ENCODE data around the gene NDUFB10. TPM values are rescaled to one million over a fixed set of nuclear protein-coding genes. Genes with fewer than 3 reads are reported as not detected.

NDUFB10 gene
- total RNA-seq, 4 donors from 2014 or later, result 249 to 381 (median 295) TPM

GRCh38 chr16:1978476-1979120, 19.3 kb downstream of the NDUFB10 start:
- Histone ChIP-seq H3K36me3 (peaks cover 51 to 55% (median 53%) of the 10 kb centered on the region in 4 donors), H3K4me1 (peaks cover 23 to 43% (median 31%) of the 10 kb centered on the region in 4 donors), H3K27ac (replicated peaks in 1 of 4) (no peak overlapping the region), H3K27me3 (peaks cover 0 to 96% (median 47%) of the 10 kb centered on the region in 4 donors), H3K4me3 (no peak overlapping the region), H3K9me3 (no peaks in the 10 kb centered on the region)
- 79% methylated on average over 25 of the region's 37 CpGs for WGBS
- DNase-seq (ENCODE audit: extremely low spot score), result no peak
- intact Hi-C loops (cut with DNase I), result no loop called here
- TF ChIP-seq POLR2AphosphoS5 (IDR thresholded peaks at IDR 0.05) (no peak), CTCF (IDR thresholded peaks at IDR 0.05) (no peak), EP300 (IDR thresholded peaks at IDR 0.05) (no peak), POLR2A (IDR thresholded peaks at IDR 0.05; ENCODE audit: low read depth) (no peak)

DNA sequence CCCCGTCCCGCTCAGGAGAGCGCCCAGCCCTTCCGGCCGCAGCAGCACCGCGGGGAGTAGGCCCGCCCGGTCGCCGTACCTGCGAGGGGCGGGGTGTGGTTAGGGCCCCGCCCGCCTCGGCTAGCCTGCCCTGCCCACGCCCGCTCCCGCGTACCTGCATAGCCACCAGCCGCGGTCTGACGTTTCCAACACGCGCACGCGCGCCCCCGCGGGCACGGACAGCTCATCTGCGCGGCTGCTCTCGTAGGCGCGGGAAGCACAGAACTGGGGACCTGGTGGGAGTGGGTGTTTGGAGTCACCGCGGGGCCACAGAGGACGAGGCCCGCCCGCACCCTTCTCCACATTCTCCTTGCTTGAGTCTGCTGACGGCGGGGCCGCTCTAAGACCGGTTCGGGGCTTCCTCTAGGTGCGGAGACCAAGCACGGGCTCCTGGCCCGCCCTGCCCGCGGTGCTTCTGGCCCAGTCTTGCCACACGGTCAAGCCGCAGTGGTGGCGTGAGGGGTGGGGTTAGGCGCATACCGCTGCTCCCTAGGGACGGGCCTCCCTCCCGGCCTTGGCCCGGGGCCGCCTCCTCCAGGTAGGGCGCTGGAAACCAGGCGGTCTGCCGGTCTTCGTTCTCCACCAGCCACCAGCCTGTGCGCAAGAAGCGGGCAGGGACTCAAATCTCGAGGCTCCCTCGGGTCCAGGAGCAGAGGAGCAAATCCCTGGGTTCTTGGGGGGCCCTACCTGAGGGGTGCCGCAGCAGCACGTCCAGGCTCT, 20.1 kb downstream of the NDUFB10 start:
- no peak for DNase-seq (ENCODE audit: extremely low spot score)
- TF ChIP-seq EP300 (IDR thresholded peaks at IDR 0.05), result no peak
- no peak for TF ChIP-seq POLR2AphosphoS5 (IDR thresholded peaks at IDR 0.05)
- TF ChIP-seq POLR2A (IDR thresholded peaks at IDR 0.05; ENCODE audit: low read depth), result no peak
- no peak for TF ChIP-seq CTCF (IDR thresholded peaks at IDR 0.05)
- peaks cover 24 to 39% (median 31%) of the 10 kb centered on the region in 4 donors for H3K4me1 ChIP-seq
- intact Hi-C loops (cut with DNase I), result no loop called here
- no peak overlapping the region for H3K27ac ChIP-seq (replicated peaks in 1 of 4)
- H3K36me3 ChIP-seq, result peaks cover 45 to 47% (median 46%) of the 10 kb centered on the region in 4 donors
- peaks cover 0 to 88% (median 47%) of the 10 kb centered on the region in 4 donors for H3K27me3 ChIP-seq
- no peak overlapping the region for H3K4me3 ChIP-seq
- no peaks in the 10 kb centered on the region for H3K9me3 ChIP-seq
- 14% methylated on average over 19 of the region's 70 CpGs for WGBS

- intact Hi-C loops (cut with DNase I), result no loop called here
- 0% methylated on average over 14 of the region's 53 CpGs for WGBS
- Histone ChIP-seq H3K9me3 (no peaks in the 10 kb centered on the region), H3K36me3 (peaks cover 37 to 43% (median 39%) of the 10 kb centered on the region in 4 donors), H3K27ac (replicated peaks in 1 of 4) (no peak overlapping the region), H3K27me3 (peaks cover 0 to 80% (median 47%) of the 10 kb centered on the region in 4 donors), H3K4me1 (peaks cover 32 to 46% (median 38%) of the 10 kb centered on the region in 4 donors), H3K4me3 (no peak overlapping the region)
- no peak for TF ChIP-seq CTCF (IDR thresholded peaks at IDR 0.05)
- TF ChIP-seq POLR2A (IDR thresholded peaks at IDR 0.05; ENCODE audit: low read depth), result no peak
- TF ChIP-seq POLR2AphosphoS5 (IDR thresholded peaks at IDR 0.05), result no peak
- no peak for TF ChIP-seq EP300 (IDR thresholded peaks at IDR 0.05)
- DNase-seq (ENCODE audit: extremely low spot score), result no peak
Observed at GRCh38 chr16:1980030-1980769, 20.9 kb downstream of the NDUFB10 start.

GRCh38 chr16:1980770-1981087, 21.4 kb downstream of the NDUFB10 start:
- no peak overlapping the region for H3K27ac ChIP-seq (replicated peaks in 1 of 4)
- WGBS, result 20% methylated on average over 3 of the region's 16 CpGs
- peaks cover 35 to 43% (median 38%) of the 10 kb centered on the region in 4 donors for H3K36me3 ChIP-seq
- intact Hi-C loops (cut with DNase I), result no loop called here
- no peak overlapping the region for H3K4me3 ChIP-seq
- peaks cover 0 to 75% (median 44%) of the 10 kb centered on the region in 4 donors for H3K27me3 ChIP-seq
- H3K9me3 ChIP-seq, result no peaks in the 10 kb centered on the region
- no peak for DNase-seq (ENCODE audit: extremely low spot score)
- TF ChIP-seq CTCF (IDR thresholded peaks at IDR 0.05), result no peak
- no peak for TF ChIP-seq EP300 (IDR thresholded peaks at IDR 0.05)
- no peak for TF ChIP-seq POLR2AphosphoS5 (IDR thresholded peaks at IDR 0.05)
- no peak for TF ChIP-seq POLR2A (IDR thresholded peaks at IDR 0.05; ENCODE audit: low read depth)
- peaks cover 37 to 52% (median 43%) of the 10 kb centered on the region in 4 donors for H3K4me1 ChIP-seq

Measured in esophagus muscularis mucosa (tissue), 4 donors.